T-helper 1 cell (primary cell): ENCODE results near the gene HTR3D.
"Not testable (repeated sequence)": the region's sequence is repeated elsewhere in the genome, so short reads cannot be mapped to it uniquely, and the experiment has no call there.

Experiments
- DNase-seq, 5 donors: peaks; one replicate each; pipeline ENCODE4 v3.0.0-alpha.2; 2012 to 2020
- total RNA-seq, 4 donors: gene quantifications; one replicate each; lab custom pipeline; 2026; lab: John Stamatoyannopoulos, UW

The HTR3D gene, protein sequence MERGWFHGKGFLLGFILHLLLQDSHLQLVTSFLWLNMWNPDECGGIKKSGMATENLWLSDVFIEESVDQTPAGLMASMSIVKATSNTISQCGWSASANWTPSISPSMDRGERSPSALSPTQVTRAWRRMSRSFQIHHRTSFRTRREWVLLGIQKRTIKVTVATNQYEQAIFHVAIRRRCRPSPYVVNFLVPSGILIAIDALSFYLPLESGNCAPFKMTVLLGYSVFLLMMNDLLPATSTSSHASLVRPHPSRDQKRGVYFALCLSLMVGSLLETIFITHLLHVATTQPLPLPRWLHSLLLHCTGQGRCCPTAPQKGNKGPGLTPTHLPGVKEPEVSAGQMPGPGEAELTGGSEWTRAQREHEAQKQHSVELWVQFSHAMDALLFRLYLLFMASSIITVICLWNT
- total RNA-seq, result 0 reads per million in 4 donors

DNA sequence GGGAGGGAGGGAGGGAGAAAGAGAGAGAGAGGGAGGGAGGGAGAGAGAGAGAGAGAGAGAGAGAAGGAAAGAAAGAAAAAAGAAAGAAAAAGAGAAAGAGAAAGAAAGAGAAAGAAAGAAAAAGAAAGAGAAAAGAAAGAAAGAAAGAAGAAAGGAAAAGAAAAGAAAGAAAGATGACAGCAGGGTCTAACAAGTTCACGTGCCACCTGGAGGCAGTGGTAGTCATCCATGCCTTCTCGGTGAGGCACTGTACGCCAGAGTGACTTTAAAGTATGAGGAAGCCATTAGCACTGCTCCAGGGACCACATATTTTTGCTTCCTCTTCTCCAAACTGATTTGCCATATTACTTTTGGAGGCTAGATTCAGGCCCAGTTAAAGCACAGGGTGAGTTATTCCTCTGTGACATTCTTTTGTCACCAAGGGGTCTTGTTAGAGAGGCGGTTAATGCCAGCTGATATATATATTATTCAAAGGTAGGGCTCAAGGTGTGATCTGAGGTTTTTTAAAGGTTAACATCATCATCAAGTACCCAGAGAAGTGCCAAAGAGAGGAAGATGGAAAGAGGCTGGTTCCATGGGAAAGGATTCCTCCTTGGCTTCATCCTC is at the start of gene HTR3D:
HTR3D (plus strand) TSS at position 556 of the 606 bp plus-strand sequence; CDS start at position 556, 0 bp downstream.
- no peak for DNase-seq

DNA sequence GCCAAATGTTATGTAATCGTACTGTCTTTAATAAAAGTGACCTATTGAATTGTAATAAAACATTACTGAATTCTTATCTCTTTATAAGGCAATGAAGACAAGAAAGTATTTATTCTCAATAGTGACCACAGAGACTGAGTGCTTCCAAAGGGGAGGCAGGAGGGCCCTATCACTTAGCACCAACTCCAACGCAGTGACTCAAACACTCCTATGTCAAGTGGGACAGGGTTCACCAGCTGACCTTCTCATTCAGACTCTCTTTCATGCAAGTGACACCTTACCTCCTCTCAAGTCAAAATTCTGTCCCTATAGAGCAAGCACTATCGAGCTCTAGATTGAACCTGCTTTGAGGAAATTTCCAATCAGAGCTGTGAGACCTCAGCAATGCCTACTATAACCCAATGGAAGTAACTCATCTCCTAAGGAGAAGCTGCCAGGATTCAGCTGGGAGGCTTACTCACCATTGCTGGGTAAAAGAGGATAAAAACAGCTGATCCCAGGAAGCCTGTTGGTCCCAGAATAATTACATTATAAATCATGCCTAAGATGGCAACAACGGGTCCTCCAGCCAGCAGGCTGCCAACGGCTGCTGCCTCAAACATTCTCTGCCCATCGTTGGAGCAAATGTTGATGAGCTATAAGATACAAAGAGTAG is 49.4 kb upstream of the HTR3D start:
- no peak for DNase-seq

DNA sequence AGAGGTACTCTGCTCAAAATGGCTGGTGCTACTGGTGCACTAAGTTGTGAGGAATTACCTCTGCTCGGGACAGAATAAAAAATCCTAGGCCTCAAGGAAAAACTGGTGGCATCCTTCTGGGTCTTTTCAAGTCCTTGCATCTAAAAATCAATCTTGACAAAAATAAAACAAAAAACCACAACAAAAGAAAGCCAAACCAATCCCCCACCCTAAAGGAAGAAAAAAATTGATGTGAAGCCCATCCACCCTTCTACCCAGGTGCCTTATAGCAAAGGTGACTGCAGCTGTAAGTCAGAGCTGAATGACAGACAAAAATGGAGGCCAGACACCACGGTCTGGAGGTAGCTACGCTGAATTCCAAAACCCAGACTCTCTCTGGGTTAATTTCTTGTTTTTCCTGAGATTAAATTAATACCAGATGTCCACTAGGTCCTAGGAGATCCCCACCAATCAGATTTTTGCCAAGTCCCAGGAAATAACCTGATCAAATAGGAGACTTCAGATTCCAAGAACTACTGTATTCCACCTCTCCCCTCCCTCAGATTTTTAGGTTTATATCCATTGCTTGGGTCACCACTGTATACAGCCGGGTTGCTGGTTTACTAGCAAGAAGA is 47.3 kb upstream of the HTR3D start:
- DNase-seq, result no peak

DNA sequence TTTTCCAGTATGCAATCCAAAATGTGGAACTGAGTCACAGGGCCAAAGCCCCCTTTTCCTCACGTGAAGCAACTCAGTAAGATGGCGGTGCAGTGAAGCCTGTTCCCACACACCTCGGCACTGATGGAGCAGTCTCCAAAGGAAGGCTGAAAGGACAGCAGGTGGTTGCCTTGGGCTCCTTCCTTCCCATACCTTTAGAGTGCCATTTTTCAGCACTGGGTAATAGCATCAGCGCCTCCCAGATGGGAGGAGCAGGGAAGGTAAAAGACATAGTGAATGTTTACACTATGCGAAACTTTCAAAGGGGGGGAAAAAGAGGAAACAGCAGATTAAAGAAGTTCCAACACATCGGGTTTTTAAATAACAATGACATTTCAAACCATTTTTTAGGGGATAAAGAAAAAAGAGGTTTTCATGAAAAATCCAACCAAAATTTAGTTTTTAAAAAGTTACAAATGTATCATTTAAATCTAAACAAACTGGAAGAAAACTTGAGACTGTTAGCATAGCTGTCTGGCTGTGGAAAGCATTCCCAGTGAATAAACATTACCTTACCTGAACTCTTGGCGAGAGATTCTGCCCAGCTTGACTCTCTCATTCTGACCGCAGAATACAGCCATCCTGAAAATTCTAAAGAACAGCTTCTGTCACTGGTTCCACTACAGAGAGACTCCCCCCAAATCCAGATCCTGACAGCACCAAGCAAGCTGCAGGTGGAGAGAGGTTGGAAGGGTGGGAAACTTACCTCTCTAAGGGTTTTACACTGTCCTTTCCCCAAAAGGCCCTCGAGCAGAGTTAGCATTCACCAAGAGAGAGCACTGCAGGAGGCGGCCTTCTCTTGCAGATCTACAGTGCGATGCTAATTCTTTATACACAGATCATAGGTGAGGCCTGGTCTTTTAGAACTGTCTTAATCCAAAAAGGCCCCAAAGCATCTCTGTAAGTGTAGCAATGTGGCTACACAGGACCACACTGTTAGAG is 46.5 kb upstream of the HTR3D start:
- no peak for DNase-seq

GRCh38 chr3:183987000-183987600 is 44.4 kb upstream of the HTR3D start:
- no peak for DNase-seq

GRCh38 chr3:183988216-183988790 is 43.2 kb upstream of the HTR3D start:
- DNase-seq, result no peak

DNA sequence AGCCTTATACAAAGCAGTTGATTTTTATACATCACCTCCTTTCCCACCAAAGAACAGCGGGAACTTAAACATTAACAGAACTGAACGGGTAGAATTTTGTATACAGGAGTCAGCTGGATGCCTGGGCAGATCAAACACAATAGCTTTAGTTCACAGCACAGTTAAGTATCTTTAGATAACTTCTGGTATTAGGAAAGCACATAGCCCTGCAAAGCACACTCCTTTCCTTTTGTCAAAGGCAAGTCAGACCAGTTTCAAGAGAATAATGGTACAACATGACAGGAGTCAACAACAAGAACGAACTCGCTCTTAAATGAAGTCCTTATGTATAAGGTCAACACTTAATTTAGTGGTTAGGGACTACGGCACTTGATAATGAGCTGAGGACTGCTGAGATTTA is 40.1 kb upstream of the HTR3D start:
- DNase-seq, result no peak

DNA sequence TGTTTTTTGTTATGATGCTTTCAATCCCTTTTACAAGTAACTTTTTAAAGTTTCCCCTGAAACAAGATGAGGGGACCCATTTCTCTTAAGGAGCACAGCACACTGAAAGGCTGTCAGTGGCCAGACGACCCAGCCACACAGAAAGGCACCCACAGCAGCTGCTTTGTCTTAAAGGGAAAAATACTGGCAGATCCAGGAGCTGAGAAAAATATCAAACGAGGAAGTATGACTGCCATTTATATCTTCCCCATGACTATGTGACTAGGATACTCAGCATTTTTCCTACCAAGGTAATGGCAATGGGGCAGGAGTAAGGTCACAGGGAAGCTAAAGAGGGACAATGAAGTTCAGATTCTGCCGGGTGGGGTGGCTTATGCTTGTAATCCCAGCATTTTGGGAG is 29.8 kb upstream of the HTR3D start:
- no peak for DNase-seq

GRCh38 chr3:184002469-184002868 is 29.1 kb upstream of the HTR3D start:
- no peak for DNase-seq

DNA sequence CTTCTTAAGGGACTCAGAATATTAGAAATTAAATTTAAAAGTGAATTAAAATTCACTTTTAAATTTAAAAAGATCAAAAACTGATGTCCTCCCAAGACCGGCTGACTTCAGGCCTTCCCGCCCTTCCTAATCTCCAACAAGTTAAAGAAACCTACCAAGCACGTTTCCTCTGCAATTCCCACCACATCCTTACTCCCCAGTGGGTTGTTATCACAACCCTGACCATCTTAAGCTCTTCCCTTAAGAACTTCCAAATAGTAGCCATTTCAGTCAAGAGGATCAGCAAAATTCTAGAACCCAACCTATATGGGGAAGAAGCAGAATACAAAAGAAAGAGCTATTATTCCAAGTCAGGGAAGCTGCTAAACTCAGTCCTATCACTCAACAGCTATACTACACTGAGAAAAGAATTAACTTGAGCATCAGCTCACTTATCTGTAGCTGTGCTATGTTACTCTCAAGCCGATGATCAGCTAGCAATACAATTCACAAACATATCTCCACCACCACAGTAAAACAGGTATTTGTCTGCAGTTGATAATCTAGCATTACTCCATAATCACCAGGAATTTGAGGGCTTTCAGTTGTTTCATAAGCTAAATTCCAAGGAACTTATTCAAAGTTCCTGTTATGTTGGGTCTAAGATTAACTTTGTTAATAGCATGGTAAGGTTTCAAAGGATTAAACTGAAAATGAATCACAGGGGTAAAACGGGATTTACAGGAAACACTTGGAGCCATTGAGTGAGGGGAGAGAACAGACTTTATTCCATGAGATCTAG is 28.2 kb upstream of the HTR3D start:
- DNase-seq, result no peak

GRCh38 chr3:184004476-184004875 is 27.1 kb upstream of the HTR3D start:
- DNase-seq, result no peak

DNA sequence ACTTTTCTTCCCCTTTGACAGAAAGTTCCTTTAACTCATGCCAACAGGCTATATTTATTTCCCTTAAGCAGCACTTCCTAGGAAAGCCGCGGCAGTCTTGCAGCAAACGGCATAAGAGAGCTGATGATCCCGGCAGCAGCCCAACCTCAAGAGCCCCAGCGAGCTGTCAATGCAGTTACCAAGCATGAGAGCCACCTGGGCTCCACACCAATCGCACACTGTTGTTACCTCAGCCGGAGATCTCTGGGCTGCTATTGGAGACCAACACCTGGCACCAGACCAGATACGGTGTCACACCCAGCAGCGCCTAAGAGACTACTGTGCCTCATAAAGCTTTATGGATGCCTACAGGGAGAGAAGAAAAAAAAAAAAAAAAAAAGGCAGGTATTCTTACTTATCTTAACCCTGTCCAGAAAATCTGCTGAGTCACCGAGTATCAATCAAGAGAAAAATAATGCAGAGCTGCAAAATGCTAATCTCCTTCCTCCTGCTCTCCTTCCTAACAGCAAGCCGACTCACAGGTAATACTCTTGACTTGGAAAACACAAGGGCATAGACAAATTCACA is 25.5 kb upstream of the HTR3D start:
- DNase-seq, result peak in 1 of 5 donors; percentile 10

- not testable (repeated sequence) for DNase-seq
Measured at GRCh38 chr3:184007143-184007813, 24.3 kb upstream of the HTR3D start.

- no peak for DNase-seq
Measured at GRCh38 chr3:184008161-184008560, 23.4 kb upstream of the HTR3D start.

GRCh38 chr3:184011230-184011876 is 20.2 kb upstream of the HTR3D start:
- no peak for DNase-seq

- no peak for DNase-seq
Measured at GRCh38 chr3:184011937-184012889, 19.3 kb upstream of the HTR3D start.

DNA sequence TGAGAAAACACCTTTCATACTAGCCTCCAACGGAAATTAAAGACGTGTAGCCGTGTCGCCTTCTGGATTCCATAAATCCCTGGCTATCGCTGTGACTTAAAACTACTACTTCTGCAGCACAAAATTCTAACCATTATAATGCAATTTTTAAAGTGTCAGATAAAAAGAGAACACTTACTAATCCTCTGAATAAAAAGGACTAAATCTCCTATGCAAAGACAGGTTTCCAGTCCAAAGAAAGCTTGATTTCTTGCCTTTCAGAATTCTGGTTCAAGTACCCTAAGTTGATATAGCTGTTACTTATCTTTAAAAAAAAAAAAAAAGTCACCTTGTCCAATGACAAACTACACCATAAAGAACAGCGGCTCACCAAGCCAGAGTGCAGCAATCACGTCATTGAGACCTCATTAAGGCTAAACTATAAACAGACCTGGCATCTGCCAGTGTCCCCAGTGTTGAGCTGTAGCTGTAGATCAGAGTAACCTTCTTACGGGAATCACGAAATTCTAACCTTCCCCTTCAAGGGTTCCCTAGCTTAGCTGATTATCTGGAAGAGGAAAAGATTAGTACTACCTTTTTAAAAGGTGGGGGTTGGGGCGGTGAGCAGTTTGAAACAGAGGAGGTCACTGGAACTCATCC is 16.0 kb upstream of the HTR3D start:
- DNase-seq, result no peak
